OCI-LY7 (cell line): Measurements from ENCODE around the gene GALNT5.
A peak's percentile ranks its signal among the peaks of the same experiment; 100 is the strongest.

Experiments
- EZH2phosphoT487 ChIP-seq: fragments of 200-600 bp; sonication (generic); IDR thresholded peaks from 2 replicates; pipeline ENCODE4 v1.6.1; 2018; ENCODE audit warnings: low read depth, borderline replicate concordance, mild to moderate bottlenecking, mixed run types, antibody characterized with exemption, low read length, moderate library complexity, mixed read lengths
- TF ChIP-seq, protein P1 (sequence below): fragments of 200-600 bp; sonication (generic); conservative IDR thresholded peaks from 2 replicates; pipeline ENCODE4 v1.5.1; 2014; ENCODE audit warnings: mild to moderate bottlenecking, antibody characterized with exemption, low read length, moderate library complexity, mixed read lengths

- TF ChIP-seq, protein P1, sequence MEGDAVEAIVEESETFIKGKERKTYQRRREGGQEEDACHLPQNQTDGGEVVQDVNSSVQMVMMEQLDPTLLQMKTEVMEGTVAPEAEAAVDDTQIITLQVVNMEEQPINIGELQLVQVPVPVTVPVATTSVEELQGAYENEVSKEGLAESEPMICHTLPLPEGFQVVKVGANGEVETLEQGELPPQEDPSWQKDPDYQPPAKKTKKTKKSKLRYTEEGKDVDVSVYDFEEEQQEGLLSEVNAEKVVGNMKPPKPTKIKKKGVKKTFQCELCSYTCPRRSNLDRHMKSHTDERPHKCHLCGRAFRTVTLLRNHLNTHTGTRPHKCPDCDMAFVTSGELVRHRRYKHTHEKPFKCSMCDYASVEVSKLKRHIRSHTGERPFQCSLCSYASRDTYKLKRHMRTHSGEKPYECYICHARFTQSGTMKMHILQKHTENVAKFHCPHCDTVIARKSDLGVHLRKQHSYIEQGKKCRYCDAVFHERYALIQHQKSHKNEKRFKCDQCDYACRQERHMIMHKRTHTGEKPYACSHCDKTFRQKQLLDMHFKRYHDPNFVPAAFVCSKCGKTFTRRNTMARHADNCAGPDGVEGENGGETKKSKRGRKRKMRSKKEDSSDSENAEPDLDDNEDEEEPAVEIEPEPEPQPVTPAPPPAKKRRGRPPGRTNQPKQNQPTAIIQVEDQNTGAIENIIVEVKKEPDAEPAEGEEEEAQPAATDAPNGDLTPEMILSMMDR, result peak; percentile 97
- no peak for TF ChIP-seq EZH2phosphoT487
Observed at GRCh38 chr2:157327621-157328500, 70.4 kb downstream of the GALNT5 start.
